Measurements from ENCODE around the gene LDB3.

- TF ChIP-seq POLR2AphosphoS5 (IDR thresholded peaks at IDR 0.05; ENCODE audit: borderline replicate concordance, low read depth, low read length) (no peak), FOXP2 (optimal IDR thresholded peaks at IDR 0.05; ENCODE audit: control extremely low read depth, extremely low read length, insufficient read depth) (no peak)
These were observed 23.2 kb downstream of the LDB3 start for GRCh38 chr10:86691333-86692022.

Data from SK-N-MC (cell line).